Breast epithelium (tissue), 4 donors: ENCODE measurements around the gene MIER3. TPM values are rescaled to one million over a fixed set of nuclear protein-coding genes. Genes with fewer than 3 reads are reported as not detected.

Source experiments
- DNase-seq, 2 donors: peaks; one replicate each; pipeline ENCODE4 v3.0.0-alpha.2; 2019; ENCODE audit warnings: low spot score in 2 of 2
- H3K27ac ChIP-seq, 2 donors: fragments of 200-600 bp; sonication (generic) in 1 of 2; one replicate each; pipeline ENCODE4 v1.5.1; 2016 to 2019; ENCODE audit warnings: mild to moderate bottlenecking in 1 of 2
- H3K27me3 ChIP-seq, 2 donors: fragments of 200-600 bp; sonication (generic) in 1 of 2; one replicate each; pipeline versions ENCODE4 v1.5.1 to v1.6.0; 2017 to 2019; ENCODE audit warnings: control low read depth in 1 of 2, mild to moderate bottlenecking in 1 of 2
- H3K36me3 ChIP-seq: fragments of 200-600 bp; one replicate; pipeline ENCODE4 v1.5.1; 2019
- H3K4me1 ChIP-seq, 2 donors: fragments of 200-600 bp; sonication (generic); one replicate each; pipeline ENCODE4 v1.5.1; 2016 to 2019; ENCODE audit warnings: control low read depth in 1 of 2
- H3K4me3 ChIP-seq, 3 donors: fragments of 200-600 bp; sonication (generic); 1 replicate in 2 of 3; 2 replicates in 1 of 3; pipeline ENCODE4 v1.5.1; 2016 to 2019; ENCODE audit warnings: mild to moderate bottlenecking in 3 of 3, moderate library complexity in 2 of 3
- H3K9me3 ChIP-seq, 2 donors: fragments of 200-600 bp; sonication (generic) in 1 of 2; one replicate each; pipeline ENCODE4 v1.5.1; 2016 to 2019; ENCODE audit warnings: control low read depth in 1 of 2
- POLR2A ChIP-seq: fragments of 450-650 bp; IDR thresholded peaks from one replicate; pipeline ENCODE4 v1.6.1; 2016; ENCODE audit warnings: antibody characterized with exemption, mild to moderate bottlenecking, moderate library complexity
- POLR2AphosphoS5 ChIP-seq, 3 donors: sonication (generic); formaldehyde crosslinking; IDR thresholded peaks; one replicate each; pipeline ENCODE4 v1.6.1; 2017; ENCODE audit warnings: antibody characterized with exemption in 3 of 3
- intact Hi-C: fragments of 100-400 bp; cut with DNase I; formaldehyde crosslinking; loops from one replicate; pipeline ENCODE4 v1.15.1; 2023; ENCODE audit warnings: low total_unique reads
- total RNA-seq, 3 donors: library from RNA; depleted of rRNA; stranded (reverse); fragments of >200 nt; gene quantifications; one replicate each; pipeline ENCODE4 v1.1.0, GENCODE V29; 2016
- TF ChIP-seq, protein P1 (sequence below), 3 donors: fragments of 450-650 bp; IDR thresholded peaks; one replicate each; pipeline ENCODE4 v1.5.1; 2016 to 2017; ENCODE audit warnings: antibody characterized with exemption in 3 of 3, mild to moderate bottlenecking in 3 of 3, moderate library complexity in 3 of 3

Gene MIER3
- total RNA-seq, 3 donors from 2014 or later: 18.1 to 43.2 (median 33.1) TPM

DNA sequence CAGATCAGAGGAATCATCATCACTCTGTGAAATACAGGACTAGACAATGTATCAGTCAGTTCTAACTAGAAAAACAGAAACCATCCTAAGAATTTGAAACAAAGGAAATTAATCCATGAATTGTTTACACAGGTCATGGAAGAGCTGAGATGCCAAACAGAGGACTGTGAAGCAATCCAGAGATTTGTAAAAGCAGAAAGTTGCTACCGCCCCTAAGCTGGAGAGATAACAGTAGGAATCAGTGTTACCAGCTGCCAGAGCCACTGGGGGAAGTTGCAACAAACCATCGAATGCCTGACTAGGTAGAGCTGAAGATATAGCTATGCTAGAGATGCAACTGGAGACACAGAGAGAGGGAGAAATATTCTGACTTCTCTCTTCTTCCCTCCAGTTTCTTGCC lies 10.4 kb upstream of the MIER3 start:
- intact Hi-C loops: no loop called here
- H3K36me3 ChIP-seq: no peaks in the 10 kb centered on the region
- no peak overlapping the region for H3K4me3 ChIP-seq
- H3K4me1 ChIP-seq: no peaks in the 10 kb centered on the region
- no peaks in the 10 kb centered on the region for H3K9me3 ChIP-seq
- H3K27me3 ChIP-seq: no peaks in the 10 kb centered on the region
- DNase-seq: no peak
- TF ChIP-seq, protein P1, sequence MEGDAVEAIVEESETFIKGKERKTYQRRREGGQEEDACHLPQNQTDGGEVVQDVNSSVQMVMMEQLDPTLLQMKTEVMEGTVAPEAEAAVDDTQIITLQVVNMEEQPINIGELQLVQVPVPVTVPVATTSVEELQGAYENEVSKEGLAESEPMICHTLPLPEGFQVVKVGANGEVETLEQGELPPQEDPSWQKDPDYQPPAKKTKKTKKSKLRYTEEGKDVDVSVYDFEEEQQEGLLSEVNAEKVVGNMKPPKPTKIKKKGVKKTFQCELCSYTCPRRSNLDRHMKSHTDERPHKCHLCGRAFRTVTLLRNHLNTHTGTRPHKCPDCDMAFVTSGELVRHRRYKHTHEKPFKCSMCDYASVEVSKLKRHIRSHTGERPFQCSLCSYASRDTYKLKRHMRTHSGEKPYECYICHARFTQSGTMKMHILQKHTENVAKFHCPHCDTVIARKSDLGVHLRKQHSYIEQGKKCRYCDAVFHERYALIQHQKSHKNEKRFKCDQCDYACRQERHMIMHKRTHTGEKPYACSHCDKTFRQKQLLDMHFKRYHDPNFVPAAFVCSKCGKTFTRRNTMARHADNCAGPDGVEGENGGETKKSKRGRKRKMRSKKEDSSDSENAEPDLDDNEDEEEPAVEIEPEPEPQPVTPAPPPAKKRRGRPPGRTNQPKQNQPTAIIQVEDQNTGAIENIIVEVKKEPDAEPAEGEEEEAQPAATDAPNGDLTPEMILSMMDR (IDR thresholded peaks at IDR 0.05): no peak
- TF ChIP-seq POLR2AphosphoS5 (IDR thresholded peaks at IDR 0.05) (no peak), POLR2A (no peak)
- no peak overlapping the region for H3K27ac ChIP-seq

DNA sequence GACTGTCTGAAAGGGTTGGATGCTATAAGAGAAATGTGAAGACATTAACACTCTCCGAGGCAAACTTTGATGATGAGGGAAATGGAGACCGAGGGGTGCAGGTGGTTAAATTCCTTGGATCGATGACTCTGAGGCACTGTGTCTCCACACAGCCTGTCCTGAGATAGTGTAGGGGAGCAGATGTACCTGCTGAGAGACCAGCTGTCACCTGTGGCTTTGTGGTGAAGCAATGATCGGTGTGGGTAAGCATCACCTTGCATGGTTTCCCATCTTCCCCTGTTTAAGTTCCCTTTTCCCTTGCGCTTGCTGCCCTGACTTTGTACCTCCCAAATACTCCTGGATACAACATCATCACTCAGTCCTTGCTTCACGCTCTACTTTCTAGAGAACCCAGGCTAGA lies 9.8 kb upstream of the MIER3 start:
- no peak overlapping the region for H3K4me3 ChIP-seq
- intact Hi-C loops: no loop called here
- H3K27me3 ChIP-seq: no peaks in the 10 kb centered on the region
- H3K27ac ChIP-seq: no peak overlapping the region
- TF ChIP-seq POLR2AphosphoS5 (IDR thresholded peaks at IDR 0.05) (no peak), POLR2A (no peak)
- TF ChIP-seq, protein P1 (IDR thresholded peaks at IDR 0.05): no peak
- H3K4me1 ChIP-seq: no peaks in the 10 kb centered on the region
- no peak for DNase-seq
- H3K36me3 ChIP-seq: no peaks in the 10 kb centered on the region
- no peaks in the 10 kb centered on the region for H3K9me3 ChIP-seq

DNA sequence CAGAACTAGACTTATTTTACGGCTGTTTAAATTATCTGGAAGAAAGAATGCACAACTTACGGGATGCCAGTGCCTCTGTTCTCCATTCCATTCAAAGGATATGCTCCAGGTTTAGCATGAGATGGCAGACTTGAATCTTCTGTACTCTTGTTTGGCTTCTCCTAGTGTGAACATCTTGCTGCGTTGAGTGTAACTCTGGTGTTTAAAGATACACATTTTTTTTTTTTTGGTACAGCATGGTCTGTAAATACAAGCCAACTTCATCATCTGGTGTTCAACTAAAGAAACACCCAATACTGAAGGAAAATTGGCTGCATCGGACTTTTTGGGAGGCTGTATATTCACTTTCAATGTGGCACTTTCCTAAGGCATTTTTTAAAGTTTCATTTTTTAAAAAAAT lies 7.4 kb upstream of the MIER3 start:
- DNase-seq: no peak
- Histone ChIP-seq H3K9me3 (no peaks in the 10 kb centered on the region), H3K27me3 (no peaks in the 10 kb centered on the region), H3K4me3 (no peak overlapping the region), H3K4me1 (no peaks in the 10 kb centered on the region), H3K36me3 (no peaks in the 10 kb centered on the region), H3K27ac (no peak overlapping the region)
- intact Hi-C loops: no loop called here
- no peak for TF ChIP-seq POLR2A
- TF ChIP-seq POLR2AphosphoS5 (IDR thresholded peaks at IDR 0.05): no peak
- TF ChIP-seq, protein P1 (IDR thresholded peaks at IDR 0.05): no peak

DNA sequence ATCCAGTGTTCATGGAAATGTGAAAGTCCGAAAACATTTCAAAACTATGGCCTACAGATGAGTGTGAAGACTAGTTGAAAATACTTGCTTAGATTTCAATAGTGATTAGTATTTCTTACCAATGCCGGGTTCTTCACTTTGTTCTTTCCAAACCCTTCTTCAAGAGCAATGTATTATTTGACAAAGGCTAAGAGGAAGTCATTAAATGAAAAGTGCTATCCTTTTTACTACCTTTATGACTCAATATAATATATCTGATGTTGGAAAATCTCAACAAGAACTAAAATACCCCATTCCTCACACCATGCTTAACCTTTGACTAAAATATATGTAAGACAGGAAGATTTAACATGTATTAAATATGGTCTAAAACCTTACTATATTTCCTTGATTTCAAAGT lies 6.7 kb upstream of the MIER3 start:
- TF ChIP-seq POLR2AphosphoS5 (IDR thresholded peaks at IDR 0.05) (no peak), POLR2A (no peak)
- TF ChIP-seq, protein P1 (IDR thresholded peaks at IDR 0.05): no peak
- no peaks in the 10 kb centered on the region for H3K27me3 ChIP-seq
- H3K27ac ChIP-seq: no peak overlapping the region
- no peaks in the 10 kb centered on the region for H3K9me3 ChIP-seq
- H3K4me3 ChIP-seq: no peak overlapping the region
- no peaks in the 10 kb centered on the region for H3K4me1 ChIP-seq
- no peak for DNase-seq
- intact Hi-C loops: no loop called here
- no peaks in the 10 kb centered on the region for H3K36me3 ChIP-seq

DNA sequence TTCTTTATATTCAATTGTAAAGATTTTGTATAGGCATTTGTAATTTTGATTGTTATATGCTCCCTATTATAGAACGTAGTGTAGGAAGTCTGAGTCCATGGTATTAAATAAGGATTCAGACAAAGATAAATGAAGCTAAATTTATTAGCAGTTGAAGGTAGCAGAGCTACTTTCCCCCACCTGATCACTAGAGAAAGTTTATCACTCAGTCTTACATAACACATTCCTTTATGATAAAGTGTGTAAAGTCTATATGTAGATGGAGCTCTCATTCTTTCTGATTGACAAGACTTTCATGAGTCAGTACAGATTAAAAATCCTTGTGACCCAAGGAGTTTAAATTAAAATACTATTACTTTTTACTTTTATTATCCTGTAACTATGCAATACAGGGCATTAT lies 2.3 kb upstream of the MIER3 start:
- Histone ChIP-seq H3K4me1 (peaks cover 0 to 4% of the 10 kb centered on the region in 2 donors), H3K27ac (no peak overlapping the region), H3K4me3 (no peak overlapping the region), H3K36me3 (no peaks in the 10 kb centered on the region), H3K27me3 (no peaks in the 10 kb centered on the region), H3K9me3 (no peaks in the 10 kb centered on the region)
- intact Hi-C loops: no loop called here
- DNase-seq: no peak
- TF ChIP-seq POLR2AphosphoS5 (IDR thresholded peaks at IDR 0.05) (no peak), POLR2A (no peak)
- TF ChIP-seq, protein P1 (IDR thresholded peaks at IDR 0.05): no peak
